Measurements from ENCODE around the gene PDLIM7.

PDLIM7 gene

DNA sequence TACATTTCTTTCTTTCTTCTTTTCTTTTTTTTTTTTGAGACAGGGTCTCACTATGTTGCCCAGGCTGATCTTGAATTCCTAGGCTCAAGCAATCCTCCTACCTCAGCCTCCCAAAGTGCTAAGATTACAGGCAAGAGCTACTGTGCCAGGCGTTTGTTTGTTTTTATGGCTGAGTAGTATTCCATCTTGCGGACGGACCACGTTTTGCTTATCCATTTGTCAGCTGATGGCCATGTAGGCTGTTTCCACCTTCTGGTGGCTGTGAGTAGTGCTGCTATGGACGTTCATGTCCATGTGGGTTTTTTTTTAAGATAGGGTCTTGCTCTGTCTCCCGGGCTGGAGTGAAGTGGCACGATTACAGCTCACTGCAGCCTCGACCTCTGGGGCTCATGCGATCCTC, 9.8 kb upstream of the PDLIM7 start:
- TF ChIP-seq, protein P1, sequence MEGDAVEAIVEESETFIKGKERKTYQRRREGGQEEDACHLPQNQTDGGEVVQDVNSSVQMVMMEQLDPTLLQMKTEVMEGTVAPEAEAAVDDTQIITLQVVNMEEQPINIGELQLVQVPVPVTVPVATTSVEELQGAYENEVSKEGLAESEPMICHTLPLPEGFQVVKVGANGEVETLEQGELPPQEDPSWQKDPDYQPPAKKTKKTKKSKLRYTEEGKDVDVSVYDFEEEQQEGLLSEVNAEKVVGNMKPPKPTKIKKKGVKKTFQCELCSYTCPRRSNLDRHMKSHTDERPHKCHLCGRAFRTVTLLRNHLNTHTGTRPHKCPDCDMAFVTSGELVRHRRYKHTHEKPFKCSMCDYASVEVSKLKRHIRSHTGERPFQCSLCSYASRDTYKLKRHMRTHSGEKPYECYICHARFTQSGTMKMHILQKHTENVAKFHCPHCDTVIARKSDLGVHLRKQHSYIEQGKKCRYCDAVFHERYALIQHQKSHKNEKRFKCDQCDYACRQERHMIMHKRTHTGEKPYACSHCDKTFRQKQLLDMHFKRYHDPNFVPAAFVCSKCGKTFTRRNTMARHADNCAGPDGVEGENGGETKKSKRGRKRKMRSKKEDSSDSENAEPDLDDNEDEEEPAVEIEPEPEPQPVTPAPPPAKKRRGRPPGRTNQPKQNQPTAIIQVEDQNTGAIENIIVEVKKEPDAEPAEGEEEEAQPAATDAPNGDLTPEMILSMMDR (IDR thresholded peaks at IDR 0.05; ENCODE audit: low read depth, low read length) = peak; percentile 38
- DNase-seq (ENCODE audit: low read depth, low spot score) = no peak
- H3K4me3 ChIP-seq (ENCODE audit: low read depth, low read length) = no peak overlapping the region
- in situ Hi-C loops (cut with HindIII; ENCODE audit: low sequenced_read_pairs) = no loop called here

DNA sequence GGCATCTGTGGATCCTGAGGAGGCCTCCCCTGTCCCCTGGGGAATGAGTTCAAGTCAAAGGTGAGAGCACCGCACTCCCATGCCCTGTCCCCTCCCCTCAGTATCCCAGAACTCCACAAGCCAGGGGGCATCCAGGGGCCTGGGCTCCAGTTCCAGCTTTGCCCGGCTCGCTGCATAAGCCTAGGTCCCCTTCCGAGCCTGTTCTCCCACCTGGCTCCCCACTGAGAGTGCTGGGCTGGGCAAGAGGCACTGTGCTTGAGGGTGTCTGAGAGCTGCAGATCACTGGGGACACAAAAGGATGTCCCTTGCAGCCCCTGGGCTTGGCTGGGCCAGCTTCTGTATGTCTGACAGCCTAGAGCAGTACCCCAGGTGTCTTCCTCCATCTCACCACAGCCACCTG, 7.7 kb upstream of the PDLIM7 start:
- in situ Hi-C loops (cut with HindIII; ENCODE audit: low sequenced_read_pairs) = no loop called here
- TF ChIP-seq, protein P1 (IDR thresholded peaks at IDR 0.05; ENCODE audit: low read depth, low read length) = no peak
- DNase-seq (ENCODE audit: low read depth, low spot score) = no peak
- no peak overlapping the region for H3K4me3 ChIP-seq (ENCODE audit: low read depth, low read length)

DNA sequence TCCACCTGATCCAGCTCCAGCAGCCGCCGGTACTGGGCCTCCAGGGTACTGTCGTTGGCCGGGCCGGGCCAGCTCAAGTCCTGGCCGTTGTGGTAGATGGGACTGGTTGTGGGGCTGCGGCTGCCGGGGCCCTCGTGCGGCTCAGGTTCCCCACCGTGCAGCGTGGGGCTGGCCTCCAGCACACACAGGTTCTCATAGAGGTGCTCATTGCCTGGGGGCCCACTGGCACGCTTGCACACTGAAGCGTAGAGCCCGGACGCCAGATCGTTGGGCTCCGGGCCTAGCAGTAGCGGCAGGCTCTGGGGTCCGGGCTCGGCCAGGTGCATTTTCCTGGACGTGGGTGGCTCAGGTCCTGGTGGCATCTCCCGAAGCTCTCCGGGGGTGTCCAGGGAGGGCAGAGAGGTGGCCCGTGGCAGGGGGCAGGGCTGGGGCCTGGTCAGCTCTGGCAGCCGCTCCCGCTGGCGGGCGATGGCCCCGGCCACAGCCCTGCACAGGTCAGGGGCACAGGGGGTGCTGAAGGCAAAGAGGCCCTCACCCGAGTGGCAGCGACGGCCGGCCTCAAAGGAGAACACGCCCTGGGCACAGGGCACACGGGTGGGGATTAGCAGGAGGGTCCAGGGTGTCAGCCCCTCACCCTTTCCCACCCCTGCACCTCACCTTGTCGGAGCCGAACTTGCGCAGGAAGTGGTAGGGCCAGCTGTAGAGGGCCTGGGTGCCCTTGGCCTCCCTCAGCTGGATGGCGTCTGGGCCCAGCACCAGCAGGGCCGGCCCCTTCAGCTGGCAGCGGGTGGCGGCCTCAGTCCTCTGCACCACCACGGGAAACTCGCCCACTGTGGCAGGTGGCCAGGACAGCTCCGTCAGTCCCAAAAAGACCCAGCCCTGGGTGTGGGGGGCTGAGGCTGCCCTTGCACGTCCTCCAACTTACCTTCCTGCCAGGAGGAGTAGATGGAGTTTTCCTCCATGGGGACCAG, 7.0 kb upstream of the PDLIM7 start:
- in situ Hi-C loops (cut with HindIII; ENCODE audit: low sequenced_read_pairs) = no loop called here
- H3K4me3 ChIP-seq (ENCODE audit: low read depth, low read length) = no peak overlapping the region
- DNase-seq (ENCODE audit: low read depth, low spot score) = no peak
- TF ChIP-seq, protein P1 (IDR thresholded peaks at IDR 0.05; ENCODE audit: low read depth, low read length) = no peak

DNA sequence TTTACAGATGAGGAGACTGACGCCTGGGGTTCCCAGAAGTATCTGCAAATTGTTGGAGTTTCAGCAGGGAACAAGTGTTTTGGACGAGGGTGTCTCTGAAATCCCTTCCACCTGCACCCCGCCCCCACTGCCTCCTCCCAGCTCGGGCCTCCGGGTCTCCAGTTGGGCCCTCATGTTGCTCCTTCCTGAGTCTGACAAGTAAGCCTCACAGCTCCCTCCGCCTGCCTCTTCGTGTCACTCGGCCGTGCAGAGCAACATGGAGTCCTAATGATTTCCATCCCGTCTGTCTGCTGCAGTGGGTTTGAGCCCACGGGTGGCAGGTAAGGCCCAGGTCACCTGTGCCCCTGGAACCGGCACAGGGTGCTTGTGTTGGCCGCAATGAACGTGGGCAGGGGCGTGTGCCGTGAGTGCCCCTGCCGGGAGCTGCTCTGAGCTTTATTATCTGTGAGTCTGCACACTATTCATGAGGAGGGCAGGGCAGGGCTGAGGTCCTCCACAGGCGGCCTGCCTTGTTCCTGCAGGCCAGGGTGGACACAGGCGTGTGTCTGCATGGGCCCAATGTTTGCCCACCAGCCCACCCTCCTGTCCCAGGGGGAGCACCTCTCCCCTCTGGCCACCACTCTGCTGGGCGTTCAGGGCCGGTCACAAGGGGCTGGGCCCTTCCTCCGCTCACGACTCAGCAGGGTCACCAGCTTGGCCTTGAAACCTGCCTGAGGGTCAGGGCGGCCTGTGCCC, 6.1 kb upstream of the PDLIM7 start:
- in situ Hi-C loops (cut with HindIII; ENCODE audit: low sequenced_read_pairs) = no loop called here
- H3K4me3 ChIP-seq (ENCODE audit: low read depth, low read length) = no peak overlapping the region
- TF ChIP-seq, protein P1 (IDR thresholded peaks at IDR 0.05; ENCODE audit: low read depth, low read length) = no peak
- DNase-seq (ENCODE audit: low read depth, low spot score) = no peak

DNA sequence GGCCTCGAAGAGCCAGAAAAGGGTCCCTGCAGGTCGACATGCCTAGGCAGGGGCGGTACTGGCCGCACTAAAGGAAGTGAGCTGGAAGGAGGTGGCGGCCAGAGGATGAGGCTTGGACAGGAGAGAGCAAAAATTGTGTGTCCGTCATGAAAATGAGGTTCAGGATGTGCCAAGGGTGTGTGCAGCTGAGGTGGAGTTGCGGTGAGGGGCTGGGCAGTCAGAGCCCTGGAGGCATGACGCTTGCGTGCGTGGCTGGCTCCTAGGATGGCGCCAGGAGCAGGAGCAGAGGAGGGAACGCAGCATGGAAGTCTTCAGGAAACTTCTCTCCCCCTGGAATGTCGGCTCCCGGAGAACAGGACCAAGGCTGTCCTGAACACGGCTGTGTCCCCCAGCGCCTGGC, 5.5 kb upstream of the PDLIM7 start:
- in situ Hi-C loops (cut with HindIII; ENCODE audit: low sequenced_read_pairs) = no loop called here
- TF ChIP-seq, protein P1 (IDR thresholded peaks at IDR 0.05; ENCODE audit: low read depth, low read length) = no peak
- H3K4me3 ChIP-seq (ENCODE audit: low read depth, low read length) = no peak overlapping the region
- no peak for DNase-seq (ENCODE audit: low read depth, low spot score)

DNA sequence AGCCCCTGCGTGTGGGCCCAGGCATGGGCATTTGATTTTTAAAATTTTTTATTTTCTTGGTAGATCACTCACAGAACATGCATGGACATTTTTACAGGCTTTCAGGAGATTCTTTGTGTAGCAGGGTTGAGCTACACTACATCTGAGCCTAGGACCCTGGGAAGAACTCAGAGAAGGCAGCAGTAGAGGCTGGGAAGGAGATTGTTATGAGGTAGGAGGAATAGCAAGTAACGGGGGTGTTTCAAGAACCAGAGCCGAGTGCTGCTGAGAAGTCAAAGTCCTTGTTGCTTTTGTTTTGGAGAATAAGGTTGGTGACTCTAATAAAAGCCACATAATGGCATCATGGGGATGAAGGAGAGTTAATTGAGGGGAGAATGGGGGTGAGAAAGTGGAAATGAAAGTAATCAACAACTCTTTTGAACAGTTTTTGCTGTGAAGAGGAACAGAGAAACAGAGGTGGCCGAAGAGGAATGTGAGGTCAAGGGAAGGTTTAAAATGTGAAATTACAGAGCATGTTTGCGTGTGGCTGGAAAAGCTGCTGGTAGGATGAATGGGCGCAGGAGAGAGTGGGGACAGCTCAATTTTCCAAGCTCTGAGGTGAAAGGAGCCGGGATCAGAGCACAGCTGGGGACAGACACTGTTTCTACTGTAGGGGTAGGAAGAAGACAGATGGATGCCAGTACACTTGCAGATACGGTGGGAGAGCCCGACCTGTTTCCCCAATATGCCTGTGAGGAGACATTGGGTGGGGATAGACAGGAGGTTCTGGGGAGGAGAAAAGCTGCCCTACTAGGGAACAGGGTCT, 4.7 kb upstream of the PDLIM7 start:
- no peak overlapping the region for H3K4me3 ChIP-seq (ENCODE audit: low read depth, low read length)
- TF ChIP-seq, protein P1 (IDR thresholded peaks at IDR 0.05; ENCODE audit: low read depth, low read length) = no peak
- DNase-seq (ENCODE audit: low read depth, low spot score) = no peak
- in situ Hi-C loops (cut with HindIII; ENCODE audit: low sequenced_read_pairs) = no loop called here

Measured in astrocyte of the spinal cord (primary cell).